Epidermal melanocyte (primary cell): Measurements from ENCODE around the gene CRIP1.

Source experiments
- DNase-seq: peaks from one replicate; pipeline ENCODE4 v3.0.0; 2011; ENCODE audit warnings: low spot score; ENCODE audit not compliant: insufficient read length

CRIP1 gene

DNA sequence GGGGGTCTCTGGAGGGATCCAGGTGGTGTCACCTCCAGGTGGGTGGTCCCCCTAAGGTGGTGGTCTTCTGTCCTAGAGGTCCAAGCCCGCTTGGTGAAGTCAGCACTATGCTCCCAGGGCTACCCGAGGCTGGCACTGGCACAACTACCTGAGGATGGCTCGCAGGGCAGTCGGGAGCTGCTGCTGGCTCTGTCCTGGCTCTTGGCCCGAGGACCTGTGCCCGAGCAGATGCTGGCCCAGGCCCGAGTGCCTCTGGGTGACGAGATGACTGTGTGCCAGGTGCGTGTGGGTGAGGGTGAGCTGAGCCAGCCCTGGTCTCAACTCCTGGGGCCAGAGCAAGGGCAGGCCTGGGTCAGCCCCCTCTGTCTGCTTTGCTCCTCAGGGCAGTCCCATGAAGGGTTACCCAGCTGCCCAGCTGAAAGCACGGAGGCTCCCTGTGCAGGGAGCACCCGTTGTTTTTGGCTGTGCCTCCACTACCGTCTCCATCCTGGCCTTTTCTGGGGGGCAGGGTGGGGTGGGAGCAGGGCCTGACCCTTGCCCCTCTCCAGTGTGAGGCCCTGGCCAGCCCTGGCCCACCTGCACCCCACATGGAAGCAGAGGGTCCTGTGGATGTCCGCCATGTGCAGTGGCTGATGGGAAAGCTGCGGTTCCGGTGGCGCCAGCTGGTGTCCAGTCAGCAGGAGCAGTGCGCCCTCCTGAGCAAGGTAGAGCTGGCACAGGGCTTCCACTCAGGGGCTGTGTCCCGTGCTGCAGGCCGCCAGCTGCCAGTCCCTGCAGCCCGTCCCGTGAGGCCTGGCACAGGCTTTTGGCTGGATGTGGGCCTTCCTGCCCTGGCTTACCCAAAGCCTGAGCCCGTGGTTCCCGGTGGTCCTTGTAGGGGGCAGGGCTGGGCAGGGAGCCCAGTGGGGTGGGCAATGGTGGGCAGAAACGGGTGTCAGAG is 5.6 kb downstream of the CRIP1 start:
- no peak for DNase-seq

DNA sequence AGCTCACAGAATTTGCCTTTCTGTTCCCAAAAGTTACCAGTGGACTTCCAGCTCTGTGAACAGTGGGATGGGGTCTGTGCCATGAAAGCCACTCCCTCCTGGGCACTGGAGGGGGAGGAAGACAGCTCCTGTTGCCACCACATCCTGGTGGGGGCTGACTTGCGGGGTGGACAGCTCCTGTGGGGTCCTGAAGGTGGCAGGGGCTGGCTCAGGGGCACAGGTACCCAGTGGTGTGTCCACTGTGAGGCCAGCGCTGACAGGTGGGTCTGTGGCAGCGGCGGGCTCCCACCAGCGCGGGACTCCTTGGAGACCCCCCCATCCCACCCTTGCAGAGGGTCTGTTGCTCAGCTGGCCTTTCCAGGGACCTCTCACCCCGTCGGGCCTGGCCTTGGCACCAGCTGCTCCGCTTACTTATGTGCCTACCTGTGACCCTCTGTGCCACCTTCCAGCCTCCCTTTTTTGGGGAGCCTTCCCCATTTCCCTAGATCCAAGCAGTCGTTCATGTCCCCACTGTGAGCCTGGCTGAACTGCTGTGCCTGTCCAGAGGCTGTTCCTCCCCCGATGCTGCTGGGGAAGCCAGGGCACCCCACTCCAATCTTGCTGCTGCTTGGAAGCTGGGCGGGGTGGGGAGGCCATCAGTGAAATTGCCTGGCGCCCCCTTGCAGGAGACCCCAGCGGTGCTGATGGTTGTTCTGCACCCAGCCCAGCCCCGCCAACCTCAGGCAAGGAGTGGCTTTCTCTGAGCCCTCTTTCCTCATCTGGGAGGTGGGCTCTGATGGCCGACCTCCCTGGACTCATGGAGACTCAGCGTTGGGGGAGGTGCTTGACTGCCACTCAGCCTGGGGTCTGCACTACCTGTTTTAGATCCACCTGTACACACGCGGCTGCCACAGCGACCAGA is 6.5 kb downstream of the CRIP1 start:
- no peak for DNase-seq

DNA sequence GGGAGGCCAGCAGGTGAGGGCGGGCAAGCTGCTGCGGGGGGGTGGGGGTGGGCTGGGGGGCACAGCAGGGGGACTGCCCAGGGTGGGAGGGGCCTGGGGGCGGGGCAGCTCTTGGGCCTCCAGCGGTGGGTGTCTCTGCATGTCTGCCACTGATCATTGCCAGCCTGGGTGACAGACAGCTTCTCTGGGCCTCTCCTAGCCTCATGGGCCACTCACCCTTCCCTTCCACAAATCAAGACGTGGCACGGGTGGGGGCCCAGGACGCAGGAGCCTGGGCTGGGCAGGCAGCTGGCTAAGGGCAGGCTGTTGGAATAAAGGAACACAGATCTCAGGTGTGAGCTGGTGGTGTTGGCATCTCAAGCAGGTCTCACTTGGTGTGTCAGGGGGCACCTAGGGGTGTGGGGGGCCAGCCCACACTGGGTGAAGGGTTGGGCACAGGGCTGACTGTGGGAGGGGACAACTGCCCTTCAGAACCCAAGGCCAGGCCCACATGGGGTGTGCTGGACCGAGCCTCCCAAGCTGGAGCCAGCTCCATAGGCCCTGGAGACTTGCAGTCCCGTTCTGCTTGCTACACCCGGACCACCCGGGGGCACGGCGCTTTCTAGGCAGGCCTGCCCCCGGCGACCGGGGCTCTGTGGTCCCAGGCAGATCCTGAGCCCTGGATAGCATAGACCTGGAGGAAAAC is 7.4 kb downstream of the CRIP1 start:
- DNase-seq = no peak

DNA sequence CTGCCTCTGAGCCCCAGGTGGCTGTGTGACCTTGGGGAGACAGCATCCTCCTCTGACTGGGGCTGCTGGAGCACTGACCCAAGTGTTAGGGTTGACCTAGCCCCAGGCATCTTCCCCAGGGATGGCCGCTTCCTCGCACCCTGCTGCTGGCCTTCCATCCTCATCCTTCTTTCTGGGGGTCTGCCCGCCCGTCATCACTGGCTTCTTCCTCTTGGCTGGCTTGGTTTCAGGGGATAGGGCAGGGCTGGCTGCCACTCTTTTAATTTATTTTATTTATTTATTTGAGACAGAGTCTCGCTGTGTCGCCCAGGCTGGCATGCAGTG is 7.9 kb downstream of the CRIP1 start:
- no peak for DNase-seq

DNA sequence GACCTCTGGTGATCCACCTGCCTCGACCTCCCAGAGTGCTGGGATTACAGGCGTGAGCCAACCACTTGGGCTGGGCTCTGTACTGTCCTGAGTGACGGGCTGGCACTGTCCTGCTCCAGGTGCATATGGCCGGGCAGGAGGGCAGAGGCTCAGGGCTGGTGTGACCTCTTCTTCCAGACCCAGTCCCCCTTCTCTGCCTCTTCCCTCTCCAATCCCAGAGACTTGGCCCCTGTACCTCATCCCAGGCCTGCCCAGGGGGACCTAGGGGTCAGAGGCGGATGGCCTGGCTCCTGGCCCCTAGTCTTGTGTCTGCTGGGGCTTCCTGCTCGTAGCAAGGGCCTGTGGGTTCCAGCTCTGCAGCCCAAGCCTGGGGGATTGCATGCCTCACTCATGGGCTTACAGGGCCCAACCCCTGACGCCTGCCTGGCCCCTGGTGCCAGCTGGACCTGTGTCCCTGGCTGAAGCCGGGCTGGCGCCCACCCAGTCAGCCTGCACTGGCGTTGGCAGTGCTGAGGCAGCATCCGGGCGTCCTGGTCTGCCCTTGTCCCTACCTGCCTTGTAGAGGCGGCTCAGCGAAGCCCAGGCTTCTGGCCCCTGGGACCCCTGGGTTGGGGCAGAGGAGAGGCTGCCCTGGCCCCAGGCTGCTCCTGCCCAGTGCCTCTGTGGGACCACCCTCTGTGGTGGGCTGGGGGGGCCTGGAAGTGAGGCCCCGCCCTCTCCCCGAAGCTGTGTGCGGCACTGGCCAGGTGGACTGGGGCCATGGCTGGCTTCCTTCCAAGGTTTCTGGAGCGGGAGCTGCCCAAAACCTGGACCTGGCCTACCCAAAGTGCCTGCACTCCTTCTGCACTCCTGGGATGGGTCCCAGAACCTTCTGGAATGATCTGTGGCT is 8.7 kb downstream of the CRIP1 start:
- no peak for DNase-seq

DNA sequence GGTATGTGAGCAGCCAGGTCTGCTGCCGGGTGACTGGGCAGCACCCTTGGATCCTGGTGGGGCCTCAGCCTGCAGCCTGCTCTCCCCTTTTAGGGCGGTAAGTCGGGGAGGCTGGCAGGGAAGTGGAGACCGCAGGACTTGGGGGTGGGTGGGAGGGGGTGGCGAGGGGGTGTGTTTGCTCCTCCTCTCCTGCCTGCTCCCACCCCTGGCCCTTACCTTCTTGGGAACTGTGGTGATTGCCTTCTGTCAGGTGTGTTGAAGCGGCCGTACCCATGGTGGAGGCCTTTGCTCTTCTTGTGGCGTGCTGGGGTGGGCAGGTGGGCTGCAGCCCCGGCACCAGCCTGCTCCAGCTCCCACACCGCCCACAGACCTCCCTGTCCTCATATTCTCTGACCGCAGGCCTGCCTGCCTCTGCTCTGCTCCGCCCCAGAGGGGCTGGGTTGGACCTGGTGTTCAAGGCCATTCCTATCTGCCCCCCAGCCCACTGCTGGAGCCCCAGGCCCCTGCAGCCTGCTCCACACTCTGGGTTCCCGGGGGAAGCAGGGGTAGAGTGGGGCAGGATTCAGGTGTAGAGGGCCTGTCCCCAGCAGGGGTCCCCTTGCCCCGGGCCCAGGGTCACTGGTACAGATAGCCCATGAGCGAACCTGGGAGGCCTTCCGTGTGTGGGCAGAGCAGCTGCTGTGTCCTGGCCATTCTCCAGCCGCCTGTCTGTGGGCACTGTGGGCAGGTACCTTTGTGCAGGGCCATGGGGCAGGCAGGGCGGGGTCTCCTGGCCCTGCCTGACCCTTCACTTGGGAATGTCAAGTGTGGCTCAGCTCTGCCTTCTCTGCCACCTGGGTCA is 9.5 kb downstream of the CRIP1 start:
- no peak for DNase-seq

DNA sequence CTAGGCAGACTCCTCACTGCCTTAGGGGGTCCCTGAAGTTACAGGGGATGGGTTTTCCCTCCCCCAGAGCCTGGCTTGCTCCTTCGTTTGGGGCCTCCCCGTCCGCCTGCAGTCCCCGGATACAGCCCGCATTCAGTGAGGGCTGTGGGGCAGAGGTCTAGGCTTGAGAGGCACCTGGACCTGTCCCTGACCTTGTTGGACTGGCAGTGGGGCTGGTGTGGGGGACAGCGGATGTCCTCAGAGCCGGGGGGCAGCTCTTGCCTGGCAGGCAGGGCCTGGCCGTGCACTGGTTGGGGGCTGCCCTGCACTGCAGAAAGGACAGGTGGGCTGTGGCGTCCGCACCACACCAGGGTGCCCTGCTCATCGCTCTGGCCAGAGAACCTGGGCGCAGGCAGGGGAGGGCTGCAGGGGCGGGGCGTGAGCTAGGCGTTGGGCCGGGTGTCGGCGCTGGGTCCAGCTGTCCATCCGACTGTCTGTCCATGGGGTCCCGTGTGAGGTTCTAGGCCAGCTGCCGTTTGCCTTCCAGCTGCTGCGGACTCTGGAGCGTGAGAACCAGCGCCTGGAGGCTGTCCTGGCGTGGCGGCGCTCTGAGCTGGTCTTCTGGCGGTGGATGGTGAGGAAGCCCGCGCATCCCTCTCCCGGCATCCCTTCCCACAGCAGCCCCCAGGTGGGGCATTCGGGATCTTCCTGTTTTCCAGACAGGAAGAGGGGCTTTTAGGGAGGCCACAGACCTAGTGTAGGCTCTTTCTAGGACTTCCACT is 10.3 kb downstream of the CRIP1 start:
- no peak for DNase-seq

DNA sequence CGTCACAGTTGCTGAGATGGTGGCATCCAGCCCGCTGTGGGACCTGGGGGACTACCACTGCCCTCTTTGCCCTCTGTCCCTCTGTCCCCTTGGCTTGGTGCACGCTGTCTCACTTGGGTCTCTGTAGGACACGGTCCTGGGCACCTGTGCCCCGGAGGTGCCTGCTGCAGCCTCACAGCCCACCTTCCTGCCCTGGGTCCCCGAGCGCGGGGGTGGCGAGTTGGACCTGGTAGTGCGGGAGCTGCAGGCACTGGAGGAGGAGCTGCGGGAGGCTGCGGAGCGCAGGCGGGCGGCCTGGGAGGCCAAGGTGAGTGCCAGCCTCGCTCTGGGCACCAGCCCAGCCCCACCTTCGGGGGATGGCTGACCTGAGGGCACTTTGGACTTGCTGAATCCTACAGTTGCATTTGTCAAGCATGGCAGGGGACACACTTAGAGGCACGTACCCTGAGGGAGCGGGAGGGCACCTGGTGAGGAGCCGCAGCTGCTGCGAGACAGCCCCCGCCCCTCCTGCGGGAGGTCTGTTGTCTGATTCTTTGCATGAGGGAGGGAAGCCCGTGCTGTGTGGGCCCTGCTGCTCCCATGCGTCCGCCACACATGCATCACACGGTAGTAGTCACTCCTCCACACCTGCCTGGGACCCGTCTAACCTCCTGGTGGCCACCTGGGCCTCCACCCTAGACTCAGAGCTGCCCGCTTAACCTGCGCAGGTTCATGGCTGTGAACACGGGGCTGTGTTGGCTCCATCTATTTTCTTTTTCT is 11.2 kb downstream of the CRIP1 start:
- no peak for DNase-seq

DNA sequence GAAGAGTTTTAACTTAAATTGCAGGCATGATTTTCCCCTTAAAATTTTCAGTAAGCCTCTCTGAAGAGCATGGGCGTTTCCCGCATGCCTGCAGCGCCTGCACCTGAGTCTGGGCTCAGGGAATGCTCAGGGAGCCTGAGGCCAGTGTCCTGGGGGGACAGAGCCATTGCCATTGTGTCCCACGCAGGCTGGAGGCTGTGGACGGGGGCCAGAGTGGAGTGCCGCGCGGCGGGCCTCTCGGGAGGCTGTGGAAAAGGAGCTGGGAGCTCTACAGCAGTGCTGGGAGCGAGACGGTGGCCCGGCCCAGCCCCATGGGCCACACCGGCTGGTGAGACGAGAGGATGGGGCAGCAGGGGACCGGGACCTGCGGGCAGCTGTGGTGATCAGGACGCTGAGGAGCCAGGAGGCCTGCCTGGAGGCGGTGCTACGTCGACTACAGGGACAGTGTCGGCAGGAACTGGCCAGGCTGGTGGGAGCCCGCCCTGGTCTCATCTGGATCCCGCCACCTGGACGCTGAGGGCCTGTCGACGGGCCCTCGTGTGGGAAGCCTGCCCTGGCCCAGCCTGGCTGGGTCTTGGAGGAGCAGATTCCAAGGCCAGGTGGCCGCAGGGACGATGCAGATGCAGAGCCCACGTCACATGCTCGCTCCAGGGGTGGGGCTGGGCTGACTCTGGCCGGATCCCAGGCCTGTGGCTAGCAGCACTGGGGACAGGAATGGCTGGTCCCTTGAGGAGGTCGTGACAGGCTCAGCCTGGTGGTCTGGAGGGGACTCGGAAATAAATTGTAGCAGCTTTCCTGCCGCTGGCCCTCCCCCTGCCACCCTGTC is 12.0 kb downstream of the CRIP1 start:
- no peak for DNase-seq

DNA sequence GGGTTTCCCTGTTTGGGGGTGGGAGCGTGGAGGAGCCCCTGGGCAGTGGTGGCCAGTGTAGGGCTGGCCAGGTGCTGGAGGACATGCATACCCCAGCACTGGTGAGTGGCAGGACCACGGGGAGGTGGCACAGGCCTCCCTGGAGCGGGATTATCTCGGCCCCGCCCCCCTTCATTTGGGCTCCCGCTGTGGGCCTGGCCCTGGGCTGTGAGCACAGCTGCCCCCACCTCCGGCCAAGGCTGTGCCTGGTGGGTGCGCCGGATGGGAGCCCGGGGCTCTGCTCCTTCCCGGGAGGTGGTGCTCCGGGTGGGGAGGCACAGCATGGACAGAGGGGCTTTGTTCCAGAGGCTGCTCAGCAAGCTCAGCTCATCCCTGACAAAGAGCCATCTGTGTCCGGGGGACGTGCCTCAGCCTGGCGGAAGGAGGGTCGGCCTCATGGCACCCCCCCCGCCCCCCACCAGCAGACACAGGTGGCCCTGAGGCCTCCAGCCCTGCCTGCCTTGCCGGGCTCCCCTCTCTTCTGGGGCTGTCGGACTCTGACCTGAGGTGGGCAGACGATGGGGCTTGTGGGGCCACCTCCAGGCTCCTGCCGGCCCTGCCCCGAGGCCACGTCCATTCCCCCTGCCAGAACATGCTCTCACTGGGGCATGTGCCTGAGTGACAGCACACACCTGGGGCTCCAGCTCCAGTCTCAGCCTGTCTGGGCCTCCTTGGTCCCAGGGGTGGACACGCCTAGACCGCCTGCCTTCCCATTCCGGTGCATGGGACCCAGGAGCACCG is 12.8 kb downstream of the CRIP1 start:
- peak; percentile 98 for DNase-seq

DNA sequence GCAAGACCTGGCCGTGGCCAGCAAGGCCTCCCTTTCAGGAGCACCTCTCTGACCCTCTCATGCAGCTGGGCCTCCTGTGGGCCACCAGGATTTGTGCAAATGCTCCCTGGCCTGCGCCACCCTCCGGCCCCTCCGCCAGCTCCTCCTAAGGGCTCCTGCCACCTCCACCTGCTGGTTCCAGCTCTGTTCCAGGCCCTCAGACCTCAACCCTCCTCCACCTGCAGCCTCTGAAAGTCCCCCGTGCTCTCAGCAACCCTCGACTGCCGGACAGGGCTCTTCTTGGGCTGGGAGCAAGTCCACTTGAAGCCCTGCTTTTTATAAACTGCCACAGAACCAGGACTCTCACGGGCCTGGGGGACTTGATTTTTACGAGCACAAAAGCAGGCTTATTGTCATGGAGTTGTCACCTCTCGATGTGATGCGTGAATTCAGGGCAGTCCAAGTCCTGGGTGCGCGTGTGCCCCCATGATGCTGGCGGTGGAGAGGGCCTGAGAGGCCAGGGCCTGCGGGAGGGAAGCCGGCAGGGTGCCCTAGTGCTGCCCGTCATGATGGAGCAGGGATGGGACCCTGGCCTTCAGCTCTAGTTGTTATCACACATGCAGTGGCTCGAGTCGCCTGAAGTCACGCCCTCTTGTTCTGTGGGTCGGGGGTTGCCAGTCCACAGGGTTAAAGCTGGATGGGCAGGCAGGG is 13.5 kb downstream of the CRIP1 start:
- no peak for DNase-seq

DNA sequence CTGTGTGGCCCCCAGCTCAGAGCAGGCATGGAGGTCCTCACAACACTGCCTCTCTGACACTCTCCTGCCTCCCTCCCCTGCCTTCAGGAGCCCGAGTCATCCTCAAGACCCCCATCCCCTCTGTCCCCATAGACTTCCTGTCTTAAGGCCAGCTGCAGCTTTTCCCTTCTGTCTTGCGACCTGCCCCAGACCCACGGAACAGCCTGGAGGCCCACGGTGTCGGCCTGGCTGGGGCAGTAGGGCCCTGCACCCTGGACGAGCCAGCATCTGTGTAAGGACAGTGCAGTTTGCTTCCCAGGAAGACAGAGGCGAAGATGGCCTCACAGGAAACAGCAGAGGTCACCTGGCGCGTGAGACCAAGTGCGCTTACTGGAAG is 14.0 kb downstream of the CRIP1 start:
- no peak for DNase-seq

DNA sequence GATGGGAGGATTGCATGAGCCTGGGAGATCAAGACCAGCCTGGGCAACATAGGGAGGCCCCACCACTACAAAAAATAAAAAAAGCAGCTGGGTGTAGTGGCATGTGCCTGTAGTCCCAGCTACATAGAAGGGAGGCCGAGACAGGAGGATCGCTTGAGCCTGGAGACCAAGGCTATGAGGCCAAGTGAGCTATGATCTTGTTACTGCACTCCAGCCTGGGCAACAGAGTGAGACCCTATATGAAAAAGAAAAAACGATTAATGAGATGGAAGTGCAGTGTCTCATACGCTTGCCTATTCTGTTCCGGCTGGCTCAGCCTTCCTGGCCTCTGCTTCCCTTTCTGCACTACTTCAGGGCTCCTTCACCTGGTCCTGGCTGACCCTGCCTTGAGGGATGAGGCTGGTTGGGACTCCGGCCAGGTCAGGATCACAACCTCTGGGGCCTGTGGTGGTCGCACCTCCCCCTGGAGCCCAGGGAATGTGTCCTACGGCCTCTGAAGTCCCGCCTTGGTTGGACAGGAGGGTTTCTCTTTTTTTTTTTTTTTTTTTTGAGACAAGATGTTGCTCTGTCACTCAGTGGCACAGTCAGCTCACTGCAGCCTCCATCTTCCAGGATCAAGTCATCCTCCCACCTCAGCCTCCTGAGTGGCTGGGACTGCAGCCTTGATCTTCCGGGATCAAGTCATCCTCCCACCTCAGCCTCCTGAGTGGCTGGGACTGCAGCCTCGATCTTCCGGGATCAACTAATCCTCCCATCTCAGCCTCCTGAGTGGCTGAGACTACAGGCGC is 15.0 kb downstream of the CRIP1 start:
- DNase-seq = no peak

DNA sequence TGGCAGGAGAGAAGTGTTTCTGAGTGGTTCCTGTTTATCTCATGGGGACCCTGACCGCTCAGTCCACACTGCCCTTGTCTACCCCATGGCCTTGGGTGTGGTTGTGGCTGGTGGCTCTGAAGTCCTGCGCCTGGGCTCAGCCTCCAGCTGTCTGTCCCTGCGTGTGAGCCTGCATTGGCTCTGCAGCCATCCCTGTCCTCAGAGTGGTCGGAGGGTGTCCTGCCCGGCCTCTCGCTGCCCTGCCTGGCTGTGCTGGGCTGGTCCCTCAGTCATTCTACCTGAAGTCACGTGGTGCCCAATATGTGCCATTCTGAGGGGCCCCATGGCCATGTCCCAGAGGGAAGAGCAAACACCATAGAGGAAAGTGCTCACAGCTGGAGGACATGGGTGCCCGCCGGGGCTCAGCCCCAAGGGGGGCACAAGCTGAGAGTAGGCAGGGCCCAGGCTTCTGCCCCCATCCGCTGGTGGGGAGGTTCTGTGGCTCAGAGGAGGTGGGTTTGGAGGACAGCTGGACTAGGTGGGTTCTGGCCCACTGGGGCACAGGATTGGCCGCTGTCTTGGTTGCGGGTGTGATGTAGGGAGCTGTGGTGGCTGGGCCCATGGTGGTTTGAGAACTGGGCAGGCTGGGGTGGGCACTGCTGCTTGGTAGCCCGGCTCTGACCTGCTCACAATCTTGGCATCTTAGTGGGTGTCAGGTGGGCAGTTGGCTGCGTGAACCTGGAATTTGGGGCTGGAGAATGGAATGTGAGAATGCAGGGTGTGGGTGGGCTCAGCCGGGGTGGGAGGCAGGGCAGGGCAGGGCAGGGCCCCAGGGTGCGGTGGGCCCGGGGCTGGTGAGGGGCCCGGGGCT is 16.0 kb downstream of the CRIP1 start:
- no peak for DNase-seq

DNA sequence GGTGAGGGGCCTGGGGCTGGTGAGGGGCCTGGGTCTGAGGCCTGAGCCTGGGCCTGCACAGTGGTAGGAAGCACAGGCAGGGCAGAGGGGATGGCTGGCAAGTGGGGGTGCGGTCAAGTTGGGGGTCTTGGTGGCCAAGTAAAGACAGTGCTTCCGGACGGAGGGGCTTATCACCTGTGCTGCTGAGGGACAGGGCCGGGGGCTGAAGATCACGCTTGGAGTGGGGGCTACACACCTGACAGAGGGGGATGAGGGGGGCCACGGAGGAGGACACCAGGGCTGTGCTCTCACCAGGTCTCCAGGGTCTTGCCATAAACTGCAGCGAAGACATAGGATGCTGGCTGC is 16.6 kb downstream of the CRIP1 start:
- DNase-seq = no peak
